ENCODE data around the gene NCAN.
A peak's percentile ranks its signal among the peaks of the same experiment; 100 is the strongest.

The NCAN gene

GRCh38 chr19:19192078-19192882 is 19.5 kb upstream of the NCAN start, which contains the start of the genes BORCS8 and RFXANK:
TSS of gene BORCS8 (minus strand) at chr19:19192152. CDS start at chr19:19192117, 35 bp downstream.
TSS of gene RFXANK (plus strand) at chr19:19192258. CDS start at chr19:19193947, 1,689 bp downstream.
- H3K4me3 ChIP-seq (ENCODE audit: low read length), result peak within 1 kb of the TSS; percentile 97
- peak; percentile 99 for DNase-seq (ENCODE audit: low read depth, low spot score)

GRCh38 chr19:19192910-19193423 is 18.8 kb upstream of the NCAN start:
- H3K4me3 ChIP-seq (ENCODE audit: low read length), result peak overlapping the region; percentile 92
- DNase-seq (ENCODE audit: low read depth, low spot score), result no peak

GRCh38 chr19:19193926-19194325 is 17.8 kb upstream of the NCAN start:
- peak overlapping the region; percentile 92 for H3K4me3 ChIP-seq (ENCODE audit: low read length)
- DNase-seq (ENCODE audit: low read depth, low spot score), result no peak

- DNase-seq (ENCODE audit: low read depth, low spot score), result no peak
Observed at GRCh38 chr19:19201697-19202630, 9.8 kb upstream of the NCAN start.

GRCh38 chr19:19202707-19203011 is 9.1 kb upstream of the NCAN start:
- peak overlapping the region; percentile 93 for H3K4me3 ChIP-seq (ENCODE audit: low read length)
- no peak for DNase-seq (ENCODE audit: low read depth, low spot score)

More at GRCh38 chr19:19201697-19202630, 9.8 kb upstream of the NCAN start:
- H3K4me3 ChIP-seq (ENCODE audit: low read length), result peak overlapping the region; percentile 93

GRCh38 chr19:19203012-19203856 is 8.5 kb upstream of the NCAN start, which contains the start of gene NR2C2AP:
TSS of gene NR2C2AP (minus strand) at chr19:19203414. CDS start at chr19:19203060, 354 bp downstream.
- DNase-seq (ENCODE audit: low read depth, low spot score), result peak; percentile 92
- peak within 1 kb of the TSS; percentile 93 for H3K4me3 ChIP-seq (ENCODE audit: low read length)

- H3K4me3 ChIP-seq (ENCODE audit: low read length), result no peak overlapping the region
- no peak for DNase-seq (ENCODE audit: low read depth, low spot score)
Observed at GRCh38 chr19:19204181-19204580, 7.6 kb upstream of the NCAN start.

GRCh38 chr19:19205416-19206410 is 6.0 kb upstream of the NCAN start:
- no peak overlapping the region for H3K4me3 ChIP-seq (ENCODE audit: low read length)
- no peak for DNase-seq (ENCODE audit: low read depth, low spot score)

GRCh38 chr19:19206938-19207337 is 4.8 kb upstream of the NCAN start:
- no peak for DNase-seq (ENCODE audit: low read depth, low spot score)
- H3K4me3 ChIP-seq (ENCODE audit: low read length), result no peak overlapping the region

- H3K4me3 ChIP-seq (ENCODE audit: low read length), result no peak overlapping the region
- DNase-seq (ENCODE audit: low read depth, low spot score), result no peak
Observed at GRCh38 chr19:19207637-19208572, 3.9 kb upstream of the NCAN start.

- H3K4me3 ChIP-seq (ENCODE audit: low read length), result no peak overlapping the region
- DNase-seq (ENCODE audit: low read depth, low spot score), result no peak
Observed at GRCh38 chr19:19209372-19209771, 2.4 kb upstream of the NCAN start.

- DNase-seq (ENCODE audit: low read depth, low spot score), result no peak
- H3K4me3 ChIP-seq (ENCODE audit: low read length), result no peak overlapping the region
Observed at GRCh38 chr19:19212916-19213315, 1.2 kb downstream of the NCAN start.

GRCh38 chr19:19213426-19214158 is 1.8 kb downstream of the NCAN start:
- H3K4me3 ChIP-seq (ENCODE audit: low read length), result no peak overlapping the region
- no peak for DNase-seq (ENCODE audit: low read depth, low spot score)

GRCh38 chr19:19214159-19214490 is 2.4 kb downstream of the NCAN start:
- no peak overlapping the region for H3K4me3 ChIP-seq (ENCODE audit: low read length)
- DNase-seq (ENCODE audit: low read depth, low spot score), result no peak

GRCh38 chr19:19214892-19215291 is 3.1 kb downstream of the NCAN start:
- H3K4me3 ChIP-seq (ENCODE audit: low read length), result no peak overlapping the region
- no peak for DNase-seq (ENCODE audit: low read depth, low spot score)

- H3K4me3 ChIP-seq (ENCODE audit: low read length), result no peak overlapping the region
- DNase-seq (ENCODE audit: low read depth, low spot score), result no peak
Observed at GRCh38 chr19:19215792-19216191, 4.0 kb downstream of the NCAN start.
